HG03159 (cell line): ENCODE results near the gene RNF126.
"Not testable (repeated sequence)": the region's sequence is repeated elsewhere in the genome, so short reads cannot be mapped to it uniquely, and the experiment has no call there.

Experiments
- ATAC-seq: cut with Tn5 transposase; IDR thresholded peaks from one replicate; pipeline ENCODE4 v1.9.1; 2021; ENCODE audit warnings: mild to moderate bottlenecking, moderate library complexity; ENCODE audit not compliant: unreplicated experiment

RNF126 gene

GRCh38 chr19:616062-616700 is 46.8 kb downstream of the RNF126 start:
- ATAC-seq = no peak

GRCh38 chr19:615619-616018 is 47.4 kb downstream of the RNF126 start:
- ATAC-seq = no peak

GRCh38 chr19:613732-614567 is 49.1 kb downstream of the RNF126 start:
- no peak for ATAC-seq

GRCh38 chr19:612941-613340 is 50.1 kb downstream of the RNF126 start:
- ATAC-seq = no peak

GRCh38 chr19:611481-611868 is 51.5 kb downstream of the RNF126 start:
- no peak for ATAC-seq

- no peak for ATAC-seq
These were observed 52.1 kb downstream of the RNF126 start for GRCh38 chr19:610801-611480.

GRCh38 chr19:610071-610800 is 52.8 kb downstream of the RNF126 start:
- no peak for ATAC-seq

- ATAC-seq = no peak
These were observed 54.0 kb downstream of the RNF126 start for GRCh38 chr19:609004-609346.

GRCh38 chr19:608155-609003 is 54.6 kb downstream of the RNF126 start:
- no peak for ATAC-seq

- no peak for ATAC-seq
These were observed 55.5 kb downstream of the RNF126 start for GRCh38 chr19:607301-608154.

GRCh38 chr19:605061-605971 is 57.7 kb downstream of the RNF126 start:
- ATAC-seq = not testable (repeated sequence)

GRCh38 chr19:604355-604754 is 58.7 kb downstream of the RNF126 start:
- no peak for ATAC-seq

GRCh38 chr19:603779-604178 is 59.2 kb downstream of the RNF126 start:
- not testable (repeated sequence) for ATAC-seq

- ATAC-seq = not testable (repeated sequence)
These were observed 59.7 kb downstream of the RNF126 start for GRCh38 chr19:603302-603639.

GRCh38 chr19:602391-603301 is 60.4 kb downstream of the RNF126 start:
- no peak for ATAC-seq

GRCh38 chr19:601790-602189 is 61.2 kb downstream of the RNF126 start:
- no peak for ATAC-seq

- no peak for ATAC-seq
These were observed 61.7 kb downstream of the RNF126 start for GRCh38 chr19:601310-601709.
